ENCODE data around the gene UFD1.

- TF ChIP-seq SP1 (IDR thresholded peaks at IDR 0.05) (no peak), FOXA1 (IDR thresholded peaks at IDR 0.05) (no peak), BHLHE40 (IDR thresholded peaks at IDR 0.05; ENCODE audit: borderline replicate concordance) (no peak), ELF4 (IDR thresholded peaks at IDR 0.05) (no peak), SUZ12 (IDR thresholded peaks at IDR 0.05) (no peak), ARNT (IDR thresholded peaks at IDR 0.05) (no peak), FOXM1 (IDR thresholded peaks at IDR 0.05; ENCODE audit: borderline replicate concordance) (no peak), L3MBTL2 (conservative IDR thresholded peaks at IDR 0.05) (no peak), TARDBP (IDR thresholded peaks at IDR 0.05) (no peak), FOXK2 (IDR thresholded peaks at IDR 0.05) (no peak), ZNF384 (IDR thresholded peaks at IDR 0.05) (no peak), NFRKB (IDR thresholded peaks at IDR 0.05) (no peak), CTBP1 (IDR thresholded peaks at IDR 0.05; ENCODE audit: borderline replicate concordance) (no peak)
- TF ChIP-seq, protein P1, sequence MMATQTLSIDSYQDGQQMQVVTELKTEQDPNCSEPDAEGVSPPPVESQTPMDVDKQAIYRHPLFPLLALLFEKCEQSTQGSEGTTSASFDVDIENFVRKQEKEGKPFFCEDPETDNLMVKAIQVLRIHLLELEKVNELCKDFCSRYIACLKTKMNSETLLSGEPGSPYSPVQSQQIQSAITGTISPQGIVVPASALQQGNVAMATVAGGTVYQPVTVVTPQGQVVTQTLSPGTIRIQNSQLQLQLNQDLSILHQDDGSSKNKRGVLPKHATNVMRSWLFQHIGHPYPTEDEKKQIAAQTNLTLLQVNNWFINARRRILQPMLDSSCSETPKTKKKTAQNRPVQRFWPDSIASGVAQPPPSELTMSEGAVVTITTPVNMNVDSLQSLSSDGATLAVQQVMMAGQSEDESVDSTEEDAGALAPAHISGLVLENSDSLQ (IDR thresholded peaks at IDR 0.05) = no peak
Measured at GRCh38 chr22:19508024-19508776, 29.2 kb upstream of the UFD1 start.

Measured in HEK293T (cell line).